OCI-LY7 (cell line): Measurements from ENCODE around the gene PLA2G2F. TPM values are rescaled to one million over a fixed set of nuclear protein-coding genes. Genes with fewer than 3 reads are reported as not detected.

Source experiments
- BruUV-seq: library from RNA; stranded (reverse); fragments of 400-500 nt; replicated peaks from 2 replicates; lab custom pipeline; 2021; lab: Mats Ljungman, UMichigan
- CTCF ChIA-PET: fragments of 300-600 bp; sonication (Branson Sonifier 250); formaldehyde crosslinking; loops from one replicate; lab custom pipeline; 2022; ENCODE audit warnings: antibody characterized with exemption; ENCODE audit not compliant: unreplicated experiment; lab: Charles Lee
- POLR2A ChIA-PET: fragments of 300-600 bp; sonication (Branson Sonifier 250); formaldehyde crosslinking; loops from one replicate; lab custom pipeline; 2022; ENCODE audit warnings: antibody characterized with exemption; lab: Charles Lee
- DNase-seq: peaks from one replicate; pipeline ENCODE4 v3.0.0-alpha.2; 2015; ENCODE audit warnings: low spot score
- H2AFZ ChIP-seq: fragments of 200-600 bp; sonication (generic), shearing (Covaris generic); 2 replicates; pipeline ENCODE4 v1.6.1; 2014; ENCODE audit warnings: mild to moderate bottlenecking, antibody characterized with exemption, low read length, moderate library complexity
- H3K27ac ChIP-seq: fragments of 200-600 bp; sonication (generic); 2 replicates; pipeline ENCODE4 v1.5.1; 2014; ENCODE audit warnings: mixed run types, low read depth, mild to moderate bottlenecking, moderate library complexity, low read length, inconsistent platforms; ENCODE audit not compliant: poor library complexity, severe bottlenecking
- H3K36me3 ChIP-seq: fragments of 200-600 bp; sonication (generic); 2 replicates; pipeline ENCODE4 v1.6.1; 2014; ENCODE audit warnings: mild to moderate bottlenecking, antibody characterized with exemption, low read length, moderate library complexity, mixed read lengths; ENCODE audit not compliant: insufficient read depth
- H3K4me1 ChIP-seq: fragments of 200-600 bp; sonication (generic); 2 replicates; pipeline ENCODE4 v1.5.1; 2014; ENCODE audit warnings: mild to moderate bottlenecking, low read length; ENCODE audit not compliant: insufficient read depth, poor library complexity, severe bottlenecking
- H3K4me2 ChIP-seq: fragments of 200-600 bp; sonication (generic); 2 replicates; pipeline ENCODE4 v1.6.1; 2014; ENCODE audit warnings: mild to moderate bottlenecking, low read length
- H3K4me3 ChIP-seq: fragments of 200-600 bp; sonication (generic); 2 replicates; pipeline ENCODE4 v1.5.1; 2014; ENCODE audit warnings: mild to moderate bottlenecking, low read depth, low read length; ENCODE audit not compliant: poor library complexity, severe bottlenecking
- H3K79me2 ChIP-seq: fragments of 200-600 bp; sonication (generic); 2 replicates; pipeline ENCODE4 v1.6.1; 2016; ENCODE audit warnings: low read depth, mild to moderate bottlenecking, low read length, moderate library complexity, mixed read lengths; ENCODE audit not compliant: insufficient read depth
- H3K9me2 ChIP-seq: fragments of 200-600 bp; sonication (generic); 2 replicates; pipeline ENCODE4 v1.6.1; 2016; ENCODE audit warnings: mild to moderate bottlenecking, low read length, mixed read lengths; ENCODE audit not compliant: insufficient read depth
- H3K9me3 ChIP-seq: fragments of 200-600 bp; sonication (generic); 2 replicates; pipeline ENCODE4 v1.6.1; 2014; ENCODE audit warnings: mild to moderate bottlenecking, mixed run types, low read length, mixed read lengths
- H4K20me1 ChIP-seq: fragments of 200-600 bp; sonication (generic); 2 replicates; pipeline ENCODE4 v1.6.1; 2014; ENCODE audit warnings: mild to moderate bottlenecking, antibody characterized with exemption, low read length, moderate library complexity, mixed read lengths; ENCODE audit not compliant: insufficient read depth
- EZH2phosphoT487 ChIP-seq: fragments of 200-600 bp; sonication (generic); IDR thresholded peaks from 2 replicates; pipeline ENCODE4 v1.6.1; 2018; ENCODE audit warnings: low read depth, borderline replicate concordance, mild to moderate bottlenecking, mixed run types, antibody characterized with exemption, low read length, moderate library complexity, mixed read lengths
- intact Hi-C: fragments of 100-400 bp; cut with micrococcal nuclease; formaldehyde crosslinking; loops from one replicate; pipeline ENCODE4 v1.10.0; 2022; ENCODE audit not compliant: unreplicated experiment
- total RNA-seq, 2 experiments: library from RNA; depleted of rRNA in 1 of 2; stranded (reverse); fragments of >200 nt in 1 of 2; shearing (Covaris generic) in 1 of 2; gene quantifications; 2 replicates each; pipeline ENCODE4 v1.2.3, GENCODE V29; 2014 to 2022
- TF ChIP-seq, protein P1 (sequence below): fragments of 200-600 bp; sonication (generic); conservative IDR thresholded peaks from 2 replicates; pipeline ENCODE4 v1.5.1; 2014; ENCODE audit warnings: mild to moderate bottlenecking, antibody characterized with exemption, low read length, moderate library complexity, mixed read lengths

The PLA2G2F gene
- total RNA-seq, 2 experiments from 2014 or later: not detected

DNA sequence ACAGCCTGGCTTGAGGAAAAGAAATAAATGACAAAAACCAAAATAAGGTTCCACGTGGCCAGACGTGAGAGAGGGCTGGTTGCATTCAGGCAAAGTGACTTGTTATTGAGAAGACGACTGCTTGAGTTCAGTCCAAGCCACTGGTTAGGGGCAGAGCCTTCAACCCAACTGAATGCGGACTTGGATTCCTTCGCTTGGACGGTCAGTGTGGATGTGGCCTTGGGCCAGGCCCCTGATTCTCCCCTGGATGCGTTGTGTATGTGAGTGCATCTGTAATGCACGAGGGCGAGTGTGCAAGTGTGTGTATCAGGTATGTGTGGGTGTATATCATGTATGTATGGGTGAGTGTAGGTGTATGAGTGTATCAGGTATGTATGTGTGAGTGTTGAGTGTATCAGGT is 1.9 kb downstream of the PLA2G2F start:
- Histone ChIP-seq H3K79me2 (no peaks in the 10 kb centered on the region), H3K9me3 (no peaks in the 10 kb centered on the region), H3K27ac (no peak overlapping the region), H2AFZ (no peak overlapping the region), H3K36me3 (no peaks in the 10 kb centered on the region), H4K20me1 (no peaks in the 10 kb centered on the region), H3K9me2 (no peaks in the 10 kb centered on the region), H3K4me3 (no peak overlapping the region), H3K4me2 (no peak overlapping the region), H3K4me1 (no peaks in the 10 kb centered on the region)
- BruUV-seq: no TSS peak
- DNase-seq: no peak
- POLR2A ChIA-PET: no interaction called here
- CTCF ChIA-PET: no interaction called here
- TF ChIP-seq EZH2phosphoT487: no peak
- TF ChIP-seq, protein P1, sequence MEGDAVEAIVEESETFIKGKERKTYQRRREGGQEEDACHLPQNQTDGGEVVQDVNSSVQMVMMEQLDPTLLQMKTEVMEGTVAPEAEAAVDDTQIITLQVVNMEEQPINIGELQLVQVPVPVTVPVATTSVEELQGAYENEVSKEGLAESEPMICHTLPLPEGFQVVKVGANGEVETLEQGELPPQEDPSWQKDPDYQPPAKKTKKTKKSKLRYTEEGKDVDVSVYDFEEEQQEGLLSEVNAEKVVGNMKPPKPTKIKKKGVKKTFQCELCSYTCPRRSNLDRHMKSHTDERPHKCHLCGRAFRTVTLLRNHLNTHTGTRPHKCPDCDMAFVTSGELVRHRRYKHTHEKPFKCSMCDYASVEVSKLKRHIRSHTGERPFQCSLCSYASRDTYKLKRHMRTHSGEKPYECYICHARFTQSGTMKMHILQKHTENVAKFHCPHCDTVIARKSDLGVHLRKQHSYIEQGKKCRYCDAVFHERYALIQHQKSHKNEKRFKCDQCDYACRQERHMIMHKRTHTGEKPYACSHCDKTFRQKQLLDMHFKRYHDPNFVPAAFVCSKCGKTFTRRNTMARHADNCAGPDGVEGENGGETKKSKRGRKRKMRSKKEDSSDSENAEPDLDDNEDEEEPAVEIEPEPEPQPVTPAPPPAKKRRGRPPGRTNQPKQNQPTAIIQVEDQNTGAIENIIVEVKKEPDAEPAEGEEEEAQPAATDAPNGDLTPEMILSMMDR: no peak
- intact Hi-C loops: no loop called here

DNA sequence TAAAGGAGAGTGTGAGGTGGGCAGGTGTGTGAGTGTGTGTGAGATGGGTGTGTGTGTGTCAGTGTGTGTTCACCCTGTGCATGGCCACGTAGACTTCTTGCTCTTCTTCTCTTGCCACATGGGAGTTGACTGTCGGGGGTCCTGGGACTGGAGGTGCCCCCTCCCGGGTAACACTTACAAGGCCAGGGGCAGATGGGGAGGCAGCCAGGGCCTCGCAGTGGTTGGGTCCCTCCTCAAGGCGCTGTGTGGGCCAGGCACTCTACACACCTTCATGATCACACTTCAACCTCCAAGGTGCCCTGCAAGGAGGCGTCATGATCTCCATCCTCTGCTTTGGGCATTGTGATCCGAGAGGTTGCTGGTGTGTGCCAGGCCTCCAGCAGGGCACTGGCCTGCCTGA is 2.3 kb downstream of the PLA2G2F start:
- intact Hi-C loops: no loop called here
- Histone ChIP-seq H2AFZ (no peak overlapping the region), H4K20me1 (no peaks in the 10 kb centered on the region), H3K9me3 (no peaks in the 10 kb centered on the region), H3K4me2 (no peak overlapping the region), H3K79me2 (no peaks in the 10 kb centered on the region), H3K27ac (no peak overlapping the region), H3K9me2 (no peaks in the 10 kb centered on the region), H3K4me1 (no peaks in the 10 kb centered on the region), H3K4me3 (no peak overlapping the region), H3K36me3 (no peaks in the 10 kb centered on the region)
- no peak for DNase-seq
- no TSS peak for BruUV-seq
- no peak for TF ChIP-seq EZH2phosphoT487
- TF ChIP-seq, protein P1: no peak
- ChIA-PET CTCF (interaction anchor here (1.1 kb wide), 1 partner anchor 14 kb away, joined by 3 read pairs; no protein-coding TSS in a partner anchor), POLR2A (no interaction called here)

DNA sequence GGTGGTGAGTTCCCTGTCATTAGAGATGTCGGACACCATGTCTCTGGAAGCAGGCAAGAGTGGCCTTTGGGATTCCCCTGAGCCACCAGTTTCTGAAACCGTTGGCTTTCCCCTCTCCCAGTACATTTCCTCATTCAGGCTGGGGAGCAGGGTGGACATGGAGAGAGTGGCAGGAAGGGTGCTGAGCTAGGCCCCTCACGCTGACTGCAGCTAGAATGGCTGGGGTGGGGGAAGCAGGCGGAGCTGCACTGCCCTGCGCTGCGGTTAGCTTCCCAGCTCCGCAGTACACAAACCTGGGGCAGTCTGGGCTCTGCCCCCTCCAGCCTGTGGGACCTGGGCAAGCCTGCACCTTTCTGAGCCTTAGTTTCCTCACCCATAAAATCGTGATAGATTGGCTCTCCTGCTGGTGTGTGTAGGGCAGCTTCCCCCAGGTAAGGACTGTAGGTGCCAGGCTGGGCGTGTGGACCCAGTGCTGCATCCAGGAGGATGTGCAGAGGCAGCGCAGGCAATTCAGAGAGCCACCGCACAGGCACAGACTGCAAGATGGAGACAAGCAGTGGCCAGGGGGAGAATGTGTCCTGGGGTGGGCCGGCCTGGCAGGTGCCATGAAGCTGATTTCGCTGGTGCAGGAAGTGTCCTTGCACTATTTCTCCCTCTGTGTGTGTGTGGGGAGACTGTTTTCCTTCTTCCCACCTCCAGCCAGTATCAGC is 3.0 kb downstream of the PLA2G2F start:
- H3K9me3 ChIP-seq: no peaks in the 10 kb centered on the region
- no peak overlapping the region for H3K27ac ChIP-seq
- DNase-seq: no peak
- H3K79me2 ChIP-seq: no peaks in the 10 kb centered on the region
- no peak overlapping the region for H3K4me3 ChIP-seq
- ChIA-PET CTCF (interaction anchor here (1.1 kb wide), 1 partner anchor 15 kb away, joined by 3 read pairs; no protein-coding TSS in a partner anchor), POLR2A (no interaction called here)
- H3K36me3 ChIP-seq: no peaks in the 10 kb centered on the region
- H4K20me1 ChIP-seq: no peaks in the 10 kb centered on the region
- no peak overlapping the region for H3K4me2 ChIP-seq
- intact Hi-C loops: no loop called here
- H3K9me2 ChIP-seq: no peaks in the 10 kb centered on the region
- H3K4me1 ChIP-seq: no peaks in the 10 kb centered on the region
- no peak overlapping the region for H2AFZ ChIP-seq
- BruUV-seq: no TSS peak
- TF ChIP-seq, protein P1: no peak
- TF ChIP-seq EZH2phosphoT487: no peak
